B cell (primary cell): Measurements from ENCODE around the gene TMEM52.

ENCODE experiments used
- EZH2 ChIP-seq: IDR thresholded peaks from 2 replicates; pipeline ENCODE4 v1.6.1; 2012; ENCODE audit warnings: borderline replicate concordance, low read depth, mild to moderate bottlenecking, moderate library complexity, low read length; ENCODE audit not compliant: insufficient read depth, poor library complexity, severe bottlenecking
- TF ChIP-seq, protein P1 (sequence below): fragments of 200-600 bp; IDR thresholded peaks from one replicate; pipeline ENCODE4 v1.8.0; 2022; ENCODE audit warnings: antibody characterized with exemption, mild to moderate bottlenecking

DNA sequence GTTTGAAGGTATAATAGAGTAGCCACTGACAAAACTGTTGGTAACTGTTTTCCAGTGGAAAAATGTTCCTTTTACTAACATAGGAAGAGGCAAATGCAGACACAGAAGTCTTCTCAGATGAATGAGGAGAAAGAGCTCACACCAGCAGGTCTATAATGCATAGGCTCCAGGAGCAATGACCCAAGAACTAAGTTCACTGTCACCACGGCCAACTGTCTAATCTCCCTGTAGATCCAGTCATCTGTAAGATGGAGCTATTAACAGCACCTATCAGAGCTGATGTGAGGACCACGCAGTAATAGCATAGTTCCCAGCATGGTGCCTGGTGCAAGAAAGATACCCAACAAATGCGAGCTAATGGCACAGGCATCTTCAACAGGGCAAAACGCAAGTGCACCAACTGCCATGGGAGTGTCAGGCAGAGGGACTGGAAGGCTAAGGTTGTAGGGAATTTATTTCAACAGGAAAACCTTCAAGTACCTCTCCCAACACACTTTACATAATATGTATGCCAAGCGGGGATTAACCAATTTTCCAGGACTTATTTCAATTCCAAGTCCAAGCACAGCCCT lies 41.1 kb downstream of the TMEM52 start:
- TF ChIP-seq, protein P1, sequence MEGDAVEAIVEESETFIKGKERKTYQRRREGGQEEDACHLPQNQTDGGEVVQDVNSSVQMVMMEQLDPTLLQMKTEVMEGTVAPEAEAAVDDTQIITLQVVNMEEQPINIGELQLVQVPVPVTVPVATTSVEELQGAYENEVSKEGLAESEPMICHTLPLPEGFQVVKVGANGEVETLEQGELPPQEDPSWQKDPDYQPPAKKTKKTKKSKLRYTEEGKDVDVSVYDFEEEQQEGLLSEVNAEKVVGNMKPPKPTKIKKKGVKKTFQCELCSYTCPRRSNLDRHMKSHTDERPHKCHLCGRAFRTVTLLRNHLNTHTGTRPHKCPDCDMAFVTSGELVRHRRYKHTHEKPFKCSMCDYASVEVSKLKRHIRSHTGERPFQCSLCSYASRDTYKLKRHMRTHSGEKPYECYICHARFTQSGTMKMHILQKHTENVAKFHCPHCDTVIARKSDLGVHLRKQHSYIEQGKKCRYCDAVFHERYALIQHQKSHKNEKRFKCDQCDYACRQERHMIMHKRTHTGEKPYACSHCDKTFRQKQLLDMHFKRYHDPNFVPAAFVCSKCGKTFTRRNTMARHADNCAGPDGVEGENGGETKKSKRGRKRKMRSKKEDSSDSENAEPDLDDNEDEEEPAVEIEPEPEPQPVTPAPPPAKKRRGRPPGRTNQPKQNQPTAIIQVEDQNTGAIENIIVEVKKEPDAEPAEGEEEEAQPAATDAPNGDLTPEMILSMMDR: no peak
- no peak for TF ChIP-seq EZH2
